OCI-LY7 (cell line): Measurements from ENCODE around the gene FNBP1. TPM values are rescaled to one million over a fixed set of nuclear protein-coding genes. Genes with fewer than 3 reads are reported as not detected.

Experiments used
- BruUV-seq: library from RNA; stranded (reverse); fragments of 400-500 nt; replicated peaks from 2 replicates; lab custom pipeline; 2021; lab: Mats Ljungman, UMichigan
- CTCF ChIA-PET: fragments of 300-600 bp; sonication (Branson Sonifier 250); formaldehyde crosslinking; loops from one replicate; lab custom pipeline; 2022; ENCODE audit warnings: antibody characterized with exemption; ENCODE audit not compliant: unreplicated experiment; lab: Charles Lee
- POLR2A ChIA-PET: fragments of 300-600 bp; sonication (Branson Sonifier 250); formaldehyde crosslinking; loops from one replicate; lab custom pipeline; 2022; ENCODE audit warnings: antibody characterized with exemption; lab: Charles Lee
- DNase-seq: peaks from one replicate; pipeline ENCODE4 v3.0.0-alpha.2; 2015; ENCODE audit warnings: low spot score
- H2AFZ ChIP-seq: fragments of 200-600 bp; sonication (generic), shearing (Covaris generic); 2 replicates; pipeline ENCODE4 v1.6.1; 2014; ENCODE audit warnings: mild to moderate bottlenecking, antibody characterized with exemption, low read length, moderate library complexity
- H3K27ac ChIP-seq: fragments of 200-600 bp; sonication (generic); 2 replicates; pipeline ENCODE4 v1.5.1; 2014; ENCODE audit warnings: mixed run types, low read depth, mild to moderate bottlenecking, moderate library complexity, low read length, inconsistent platforms; ENCODE audit not compliant: poor library complexity, severe bottlenecking
- H3K36me3 ChIP-seq: fragments of 200-600 bp; sonication (generic); 2 replicates; pipeline ENCODE4 v1.6.1; 2014; ENCODE audit warnings: mild to moderate bottlenecking, antibody characterized with exemption, low read length, moderate library complexity, mixed read lengths; ENCODE audit not compliant: insufficient read depth
- H3K4me1 ChIP-seq: fragments of 200-600 bp; sonication (generic); 2 replicates; pipeline ENCODE4 v1.5.1; 2014; ENCODE audit warnings: mild to moderate bottlenecking, low read length; ENCODE audit not compliant: insufficient read depth, poor library complexity, severe bottlenecking
- H3K4me2 ChIP-seq: fragments of 200-600 bp; sonication (generic); 2 replicates; pipeline ENCODE4 v1.6.1; 2014; ENCODE audit warnings: mild to moderate bottlenecking, low read length
- H3K4me3 ChIP-seq: fragments of 200-600 bp; sonication (generic); 2 replicates; pipeline ENCODE4 v1.5.1; 2014; ENCODE audit warnings: mild to moderate bottlenecking, low read depth, low read length; ENCODE audit not compliant: poor library complexity, severe bottlenecking
- H3K79me2 ChIP-seq: fragments of 200-600 bp; sonication (generic); 2 replicates; pipeline ENCODE4 v1.6.1; 2016; ENCODE audit warnings: low read depth, mild to moderate bottlenecking, low read length, moderate library complexity, mixed read lengths; ENCODE audit not compliant: insufficient read depth
- H3K9me2 ChIP-seq: fragments of 200-600 bp; sonication (generic); 2 replicates; pipeline ENCODE4 v1.6.1; 2016; ENCODE audit warnings: mild to moderate bottlenecking, low read length, mixed read lengths; ENCODE audit not compliant: insufficient read depth
- H3K9me3 ChIP-seq: fragments of 200-600 bp; sonication (generic); 2 replicates; pipeline ENCODE4 v1.6.1; 2014; ENCODE audit warnings: mild to moderate bottlenecking, mixed run types, low read length, mixed read lengths
- H4K20me1 ChIP-seq: fragments of 200-600 bp; sonication (generic); 2 replicates; pipeline ENCODE4 v1.6.1; 2014; ENCODE audit warnings: mild to moderate bottlenecking, antibody characterized with exemption, low read length, moderate library complexity, mixed read lengths; ENCODE audit not compliant: insufficient read depth
- EZH2phosphoT487 ChIP-seq: fragments of 200-600 bp; sonication (generic); IDR thresholded peaks from 2 replicates; pipeline ENCODE4 v1.6.1; 2018; ENCODE audit warnings: low read depth, borderline replicate concordance, mild to moderate bottlenecking, mixed run types, antibody characterized with exemption, low read length, moderate library complexity, mixed read lengths
- intact Hi-C: fragments of 100-400 bp; cut with micrococcal nuclease; formaldehyde crosslinking; loops from one replicate; pipeline ENCODE4 v1.10.0; 2022; ENCODE audit not compliant: unreplicated experiment
- total RNA-seq, 2 experiments: library from RNA; depleted of rRNA in 1 of 2; stranded (reverse); fragments of >200 nt in 1 of 2; shearing (Covaris generic) in 1 of 2; gene quantifications; 2 replicates each; pipeline ENCODE4 v1.2.3, GENCODE V29; 2014 to 2022
- TF ChIP-seq, protein P1 (sequence below): fragments of 200-600 bp; sonication (generic); conservative IDR thresholded peaks from 2 replicates; pipeline ENCODE4 v1.5.1; 2014; ENCODE audit warnings: mild to moderate bottlenecking, antibody characterized with exemption, low read length, moderate library complexity, mixed read lengths

The FNBP1 gene
- total RNA-seq, 2 experiments from 2014 or later: 93.3 to 164 TPM

DNA sequence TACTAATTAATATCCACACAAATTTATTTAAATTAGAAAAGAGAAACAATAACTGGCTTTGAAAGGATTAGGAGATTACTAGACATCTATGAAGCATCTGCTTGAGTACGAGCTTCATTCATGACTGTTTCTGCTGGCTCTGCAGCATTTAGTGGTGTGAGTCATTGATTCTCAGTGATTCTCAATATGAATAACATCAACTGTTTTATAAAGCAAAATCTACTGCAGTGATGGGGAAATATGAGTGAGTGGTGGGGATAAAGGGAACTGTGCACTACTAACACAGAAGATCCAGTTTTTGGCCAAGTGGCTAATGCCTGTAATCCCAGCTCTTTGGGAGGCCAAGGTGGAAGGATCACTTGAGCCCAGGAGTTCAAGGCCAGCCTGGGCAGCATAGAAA lies 8.4 kb downstream of the FNBP1 start:
- Histone ChIP-seq H3K79me2 (peaks cover 96% of the 10 kb centered on the region), H3K4me3 (no peak overlapping the region), H3K27ac (peak overlapping the region; percentile 41), H3K9me2 (no peaks in the 10 kb centered on the region), H3K36me3 (peaks cover 25% of the 10 kb centered on the region), H3K4me2 (peak overlapping the region; percentile 49), H2AFZ (no peak overlapping the region), H3K4me1 (peaks cover 90% of the 10 kb centered on the region), H4K20me1 (peaks cover 22% of the 10 kb centered on the region; the same call in 1 of the 2 replicates), H3K9me3 (no peaks in the 10 kb centered on the region)
- ChIA-PET CTCF (interaction anchor here (0.6 kb wide), 1 partner anchor 44 kb away, joined by 3 read pairs; no protein-coding TSS in a partner anchor), POLR2A (interaction anchor here (0.7 to 1.4 kb wide), 3 partner anchors 10 to 40 kb away, joined by 3 to 5 read pairs (median 5); no protein-coding TSS in a partner anchor)
- TF ChIP-seq EZH2phosphoT487: no peak
- TF ChIP-seq, protein P1, sequence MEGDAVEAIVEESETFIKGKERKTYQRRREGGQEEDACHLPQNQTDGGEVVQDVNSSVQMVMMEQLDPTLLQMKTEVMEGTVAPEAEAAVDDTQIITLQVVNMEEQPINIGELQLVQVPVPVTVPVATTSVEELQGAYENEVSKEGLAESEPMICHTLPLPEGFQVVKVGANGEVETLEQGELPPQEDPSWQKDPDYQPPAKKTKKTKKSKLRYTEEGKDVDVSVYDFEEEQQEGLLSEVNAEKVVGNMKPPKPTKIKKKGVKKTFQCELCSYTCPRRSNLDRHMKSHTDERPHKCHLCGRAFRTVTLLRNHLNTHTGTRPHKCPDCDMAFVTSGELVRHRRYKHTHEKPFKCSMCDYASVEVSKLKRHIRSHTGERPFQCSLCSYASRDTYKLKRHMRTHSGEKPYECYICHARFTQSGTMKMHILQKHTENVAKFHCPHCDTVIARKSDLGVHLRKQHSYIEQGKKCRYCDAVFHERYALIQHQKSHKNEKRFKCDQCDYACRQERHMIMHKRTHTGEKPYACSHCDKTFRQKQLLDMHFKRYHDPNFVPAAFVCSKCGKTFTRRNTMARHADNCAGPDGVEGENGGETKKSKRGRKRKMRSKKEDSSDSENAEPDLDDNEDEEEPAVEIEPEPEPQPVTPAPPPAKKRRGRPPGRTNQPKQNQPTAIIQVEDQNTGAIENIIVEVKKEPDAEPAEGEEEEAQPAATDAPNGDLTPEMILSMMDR: no peak
- BruUV-seq: no TSS peak
- DNase-seq: no peak
- intact Hi-C loops: no loop called here

DNA sequence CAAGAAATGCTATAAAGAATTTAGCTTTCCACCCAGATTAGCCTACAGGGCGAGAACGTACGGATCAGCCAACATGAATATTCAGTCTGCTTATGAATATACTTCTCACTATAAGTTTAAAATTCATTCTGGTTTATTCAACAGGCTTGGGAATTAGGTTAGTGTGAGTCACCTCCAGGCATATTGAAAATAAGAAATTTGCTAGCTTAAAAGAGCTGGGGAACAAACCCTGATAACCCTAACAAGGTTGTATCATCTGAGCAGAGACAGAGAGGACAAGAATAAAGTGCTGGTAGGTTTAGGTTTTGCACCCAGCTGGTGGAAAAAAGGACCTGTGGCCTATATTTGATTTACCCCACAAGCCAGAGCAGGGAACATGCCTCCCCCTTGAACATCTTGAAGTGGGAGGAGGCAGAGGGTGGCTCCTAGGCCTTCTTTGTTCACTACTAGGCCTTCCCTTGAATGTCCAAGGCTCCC lies 12.3 kb downstream of the FNBP1 start:
- Histone ChIP-seq H2AFZ (no peak overlapping the region), H3K27ac (peak overlapping the region; percentile 50), H3K79me2 (peaks cover 100% of the 10 kb centered on the region), H3K9me2 (no peaks in the 10 kb centered on the region), H3K4me2 (peak overlapping the region; percentile 7; the same call in 1 of the 2 replicates), H3K36me3 (peaks cover 26% of the 10 kb centered on the region), H3K9me3 (no peaks in the 10 kb centered on the region), H3K4me3 (no peak overlapping the region), H3K4me1 (peaks cover 95% of the 10 kb centered on the region), H4K20me1 (peaks cover 42% of the 10 kb centered on the region)
- DNase-seq: no peak
- ChIA-PET POLR2A (interaction anchor here (0.5 to 4.4 kb wide), 3 partner anchors 9 to 1155 kb away, joined by 3 to 22 read pairs (median 4); no protein-coding TSS in a partner anchor), CTCF (no interaction called here)
- no TSS peak for BruUV-seq
- intact Hi-C loops: no loop called here
- TF ChIP-seq EZH2phosphoT487: no peak
- TF ChIP-seq, protein P1: no peak
